ENCODE measurements around the gene ENTPD5. TPM values are rescaled to one million over a fixed set of nuclear protein-coding genes. Genes with fewer than 3 reads are reported as not detected.
"Not testable (repeated sequence)": the region's sequence is repeated elsewhere in the genome, so short reads cannot be mapped to it uniquely, and the experiment has no call there.

Gene ENTPD5
- total RNA-seq, 1 donor from 2014 or later: 14.6 TPM

- not testable (repeated sequence) for DNase-seq
Measured at GRCh38 chr14:74005664-74006063, 13.4 kb downstream of the ENTPD5 start.

GRCh38 chr14:73998726-73999125 lies 20.4 kb downstream of the ENTPD5 start:
- DNase-seq: no peak

- no peak for DNase-seq
Measured at GRCh38 chr14:73997944-73998447, 21.1 kb downstream of the ENTPD5 start.

GRCh38 chr14:73997108-73997943 lies 21.8 kb downstream of the ENTPD5 start:
- no peak for DNase-seq

- no peak for DNase-seq
Measured at GRCh38 chr14:73996731-73997107, 22.4 kb downstream of the ENTPD5 start.

- no peak for DNase-seq
Measured at GRCh38 chr14:73995977-73996378, 23.1 kb downstream of the ENTPD5 start.

GRCh38 chr14:73994926-73995325 lies 24.2 kb downstream of the ENTPD5 start:
- not testable (repeated sequence) for DNase-seq

- DNase-seq: no peak
Measured at GRCh38 chr14:73991092-73991491, 28.0 kb downstream of the ENTPD5 start.

- DNase-seq: not testable (repeated sequence)
Measured at GRCh38 chr14:73988656-73989055, 30.4 kb downstream of the ENTPD5 start.

GRCh38 chr14:73988065-73988464 lies 31.0 kb downstream of the ENTPD5 start:
- no peak for DNase-seq

- no peak for DNase-seq
Measured at GRCh38 chr14:73977896-73978295, 41.2 kb downstream of the ENTPD5 start.

GRCh38 chr14:73976125-73976524 lies 43.0 kb downstream of the ENTPD5 start:
- DNase-seq: no peak

- DNase-seq: peak; percentile 78
Measured at GRCh38 chr14:73973497-73973896, 45.6 kb downstream of the ENTPD5 start.

- no peak for DNase-seq
Measured at GRCh38 chr14:73968885-73969284, 50.2 kb downstream of the ENTPD5 start.

GRCh38 chr14:73965216-73965615 lies 53.9 kb downstream of the ENTPD5 start:
- no peak for DNase-seq

- no peak for DNase-seq
Measured at GRCh38 chr14:73961192-73961591, 57.9 kb downstream of the ENTPD5 start.

GRCh38 chr14:73958591-73958990 lies 60.5 kb downstream of the ENTPD5 start:
- DNase-seq: peak; percentile 83

GRCh38 chr14:73955674-73956073 lies 63.4 kb downstream of the ENTPD5 start:
- no peak for DNase-seq

GRCh38 chr14:73953731-73954130 lies 65.4 kb downstream of the ENTPD5 start:
- no peak for DNase-seq

- DNase-seq: peak; percentile 99
Measured at GRCh38 chr14:73949752-73950734, 69.0 kb downstream of the ENTPD5 start, which contains the start of the genes COQ6 and FAM161B. Gene COQ6, plus strand, starts transcription at chr14:73950302. Its CDS starts 31 bp downstream, at chr14:73950333. Gene FAM161B, minus strand, starts transcription at chr14:73950094. Its CDS starts 68 bp downstream, at chr14:73950026.

GRCh38 chr14:73945159-73945670 lies 73.9 kb downstream of the ENTPD5 start:
- DNase-seq: no peak

GRCh38 chr14:73944432-73945158 lies 74.5 kb downstream of the ENTPD5 start:
- no peak for DNase-seq

All from tongue (tissue), 2 donors.